OCI-LY7 (cell line): ENCODE results near the gene LAMA2.

ENCODE experiments used
- CTCF ChIP-seq: fragments of 200-600 bp; sonication (generic); conservative IDR thresholded peaks from 2 replicates; pipeline ENCODE4 v1.5.1; 2014; ENCODE audit warnings: mild to moderate bottlenecking, antibody characterized with exemption, low read length, moderate library complexity, mixed read lengths
- EZH2phosphoT487 ChIP-seq: fragments of 200-600 bp; sonication (generic); IDR thresholded peaks from 2 replicates; pipeline ENCODE4 v1.6.1; 2018; ENCODE audit warnings: low read depth, borderline replicate concordance, mild to moderate bottlenecking, mixed run types, antibody characterized with exemption, low read length, moderate library complexity, mixed read lengths

- TF ChIP-seq CTCF: no peak
- no peak for TF ChIP-seq EZH2phosphoT487
Observed at GRCh38 chr6:128892079-128892478, 9.1 kb downstream of the LAMA2 start.
